Measurements from ENCODE around the gene FBXO22.

- TF ChIP-seq SUZ12 (IDR thresholded peaks at IDR 0.05) = no peak
- no peak for TF ChIP-seq ELF4 (IDR thresholded peaks at IDR 0.05)
- TF ChIP-seq FOXM1 (IDR thresholded peaks at IDR 0.05; ENCODE audit: borderline replicate concordance) = no peak
- TF ChIP-seq BHLHE40 (IDR thresholded peaks at IDR 0.05; ENCODE audit: borderline replicate concordance) = no peak
Measured at GRCh38 chr15:75952525-75952924, 48.8 kb downstream of the FBXO22 start.
